GM21423 (cell line): ENCODE data around the gene TNC.

ENCODE experiments used
- ATAC-seq: cut with Tn5 transposase; IDR thresholded peaks from one replicate; pipeline ENCODE4 v1.9.1; 2021; ENCODE audit warnings: mild to moderate bottlenecking, moderate library complexity; ENCODE audit not compliant: unreplicated experiment

TNC gene

GRCh38 chr9:114981063-114981462, 136.9 kb downstream of the TNC start:
- ATAC-seq, result no peak

GRCh38 chr9:114973216-114973615, 144.7 kb downstream of the TNC start:
- no peak for ATAC-seq

GRCh38 chr9:114972510-114973136, 145.3 kb downstream of the TNC start:
- ATAC-seq, result no peak
